Calu3 (cell line): Measurements from ENCODE around the gene FRMD3. TPM values are rescaled to one million over a fixed set of nuclear protein-coding genes. Genes with fewer than 3 reads are reported as not detected.
"Not testable (repeated sequence)": the region's sequence is repeated elsewhere in the genome, so short reads cannot be mapped to it uniquely, and the experiment has no call there.

ENCODE experiments used
- BruUV-seq: library from RNA; stranded (reverse); fragments of 400-500 nt; replicated peaks from 2 replicates; lab custom pipeline; 2021; lab: Mats Ljungman, UMichigan
- CTCF ChIA-PET: fragments of 300-600 bp; sonication (Branson Sonifier 250); formaldehyde crosslinking; loops from one replicate; lab custom pipeline; 2022; ENCODE audit warnings: antibody characterized with exemption; lab: Charles Lee
- DNase-seq: peaks from one replicate; pipeline ENCODE4 v3.0.0; 2022
- H3K27ac Mint-ChIP-seq: one replicate; pipeline ENCODE4 v1.8.0; 2022; ENCODE audit warnings: mixed read lengths; ENCODE audit not compliant: unreplicated experiment
- H3K27me3 Mint-ChIP-seq: one replicate; pipeline ENCODE4 v1.8.0; 2022; ENCODE audit warnings: mixed read lengths; ENCODE audit not compliant: unreplicated experiment
- H3K36me3 Mint-ChIP-seq: one replicate; pipeline ENCODE4 v1.8.0; 2022; ENCODE audit warnings: mild to moderate bottlenecking, moderate library complexity, mixed read lengths; ENCODE audit not compliant: insufficient read depth, unreplicated experiment
- H3K4me1 Mint-ChIP-seq: one replicate; pipeline ENCODE4 v1.8.0; 2022; ENCODE audit warnings: mild to moderate bottlenecking, low read depth, mixed read lengths; ENCODE audit not compliant: unreplicated experiment
- H3K4me3 Mint-ChIP-seq: one replicate; pipeline ENCODE4 v1.8.0; 2022; ENCODE audit warnings: mild to moderate bottlenecking, low read depth, moderate library complexity, mixed read lengths; ENCODE audit not compliant: unreplicated experiment
- H3K9me3 Mint-ChIP-seq: one replicate; pipeline ENCODE4 v1.8.0; 2022; ENCODE audit warnings: low read depth, mixed read lengths; ENCODE audit not compliant: unreplicated experiment
- CTCF ChIP-seq: fragments of 200-600 bp; IDR thresholded peaks from one replicate; pipeline ENCODE4 v1.8.0; 2022; ENCODE audit warnings: antibody characterized with exemption; ENCODE audit not compliant: unreplicated experiment
- intact Hi-C: fragments of 100-400 bp; cut with micrococcal nuclease; formaldehyde crosslinking; loops from one replicate; pipeline ENCODE4 v1.10.0; 2022; ENCODE audit not compliant: unreplicated experiment
- total RNA-seq: library from RNA; stranded (reverse); gene quantifications from 2 replicates; pipeline ENCODE4 v1.2.3, GENCODE V29; 2022

The FRMD3 gene
- total RNA-seq, 1 experiment from 2014 or later = 0.38 TPM

GRCh38 chr9:83362341-83362995 lies 175.7 kb downstream of the FRMD3 start:
- CTCF ChIA-PET = no interaction called here
- intact Hi-C loops = no loop called here
- no peak for TF ChIP-seq CTCF

DNA sequence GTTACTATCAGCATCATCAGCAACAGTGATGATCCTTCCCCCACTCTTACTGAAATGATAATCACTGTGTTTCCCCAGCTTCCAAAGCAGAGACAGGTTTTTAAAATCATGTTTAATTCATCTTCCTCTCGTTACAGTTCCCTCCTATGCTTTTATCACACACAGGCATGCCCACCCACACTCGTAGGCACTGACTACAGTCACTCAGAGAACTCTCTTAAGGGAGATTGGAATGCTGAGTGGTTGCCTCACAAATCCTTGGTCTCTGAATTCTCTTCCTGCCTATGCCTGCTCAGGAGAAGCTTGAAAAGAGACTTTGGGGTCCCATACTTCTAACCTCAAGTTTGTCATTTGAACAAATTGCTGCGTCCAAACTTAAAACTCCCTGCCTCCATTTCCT lies 179.2 kb downstream of the FRMD3 start:
- Mint-ChIP-seq H3K27me3 (no peaks in the 10 kb centered on the region), H3K27ac (no peak overlapping the region), H3K9me3 (no peaks in the 10 kb centered on the region), H3K4me3 (no peak overlapping the region), H3K4me1 (no peaks in the 10 kb centered on the region), H3K36me3 (no peaks in the 10 kb centered on the region)
- TF ChIP-seq CTCF = no peak
- DNase-seq = no peak
- intact Hi-C loops = no loop called here
- CTCF ChIA-PET = no interaction called here
- BruUV-seq = no TSS peak

More at GRCh38 chr9:83362341-83362995, 175.7 kb downstream of the FRMD3 start:
- DNase-seq = no peak
- Mint-ChIP-seq H3K27me3 (no peaks in the 10 kb centered on the region), H3K36me3 (no peaks in the 10 kb centered on the region), H3K27ac (no peak overlapping the region), H3K4me1 (no peaks in the 10 kb centered on the region), H3K4me3 (no peak overlapping the region), H3K9me3 (no peaks in the 10 kb centered on the region)
- BruUV-seq = no TSS peak

GRCh38 chr9:83358493-83358892 lies 179.7 kb downstream of the FRMD3 start:
- H3K27me3 Mint-ChIP-seq, H3K27ac Mint-ChIP-seq, BruUV-seq, H3K9me3 Mint-ChIP-seq, H3K4me3 Mint-ChIP-seq, H3K36me3 Mint-ChIP-seq, H3K4me1 Mint-ChIP-seq, intact Hi-C loops, CTCF ChIA-PET, DNase-seq: not testable (repeated sequence)

DNA sequence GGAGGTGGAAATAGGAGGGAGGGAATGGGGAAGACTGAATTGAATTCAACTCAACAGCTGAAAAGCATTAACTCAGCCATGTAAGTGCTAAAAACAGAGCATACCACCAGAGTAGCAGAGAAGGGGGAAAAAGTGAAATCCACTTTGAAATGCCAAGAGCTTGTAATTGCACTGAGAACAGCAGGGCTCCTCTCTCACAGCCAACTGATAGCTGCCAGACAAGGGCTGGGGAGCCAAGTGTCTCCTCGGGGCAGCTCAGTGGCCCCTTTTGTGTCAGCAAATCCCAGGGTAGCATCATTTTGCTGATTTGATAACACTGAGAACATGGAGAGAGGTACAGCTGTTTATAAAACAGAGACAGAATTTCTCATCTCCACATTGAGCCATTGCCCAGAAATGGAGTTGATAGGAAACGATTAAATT lies 182.5 kb downstream of the FRMD3 start:
- CTCF ChIA-PET = interaction anchor here (0.7 kb wide), 1 partner anchor 989 kb away, joined by 4 read pairs; no protein-coding TSS in a partner anchor
- no peak for DNase-seq
- no peaks in the 10 kb centered on the region for H3K9me3 Mint-ChIP-seq
- H3K27ac Mint-ChIP-seq = no peak overlapping the region
- H3K4me1 Mint-ChIP-seq = no peaks in the 10 kb centered on the region
- no peak for TF ChIP-seq CTCF
- no peak overlapping the region for H3K4me3 Mint-ChIP-seq
- intact Hi-C loops = no loop called here
- H3K27me3 Mint-ChIP-seq = no peaks in the 10 kb centered on the region
- no TSS peak for BruUV-seq
- H3K36me3 Mint-ChIP-seq = no peaks in the 10 kb centered on the region

GRCh38 chr9:83355024-83355444 lies 183.2 kb downstream of the FRMD3 start:
- no peaks in the 10 kb centered on the region for H3K36me3 Mint-ChIP-seq
- no TSS peak for BruUV-seq

More at GRCh38 chr9:83355024-83355444, 183.2 kb downstream of the FRMD3 start:
- no peaks in the 10 kb centered on the region for H3K27me3 Mint-ChIP-seq
- TF ChIP-seq CTCF = no peak
- CTCF ChIA-PET = no interaction called here
- H3K4me3 Mint-ChIP-seq = no peak overlapping the region
- H3K9me3 Mint-ChIP-seq = no peaks in the 10 kb centered on the region
- intact Hi-C loops = no loop called here
- no peak overlapping the region for H3K27ac Mint-ChIP-seq
- H3K4me1 Mint-ChIP-seq = no peaks in the 10 kb centered on the region
- DNase-seq = no peak
